Stimulated activated CD4-positive, alpha-beta T cell treated with anti-CD3 and anti-CD28 coated beads, Interleukin-15, amount 100 ng/mL, for 1 hour (primary cell): ENCODE results near the gene HTR4.
"Not testable (repeated sequence)": the region's sequence is repeated elsewhere in the genome, so short reads cannot be mapped to it uniquely, and the experiment has no call there.

Source experiments
- DNase-seq, 2 donors: peaks; one replicate each; pipeline ENCODE4 v3.0.0-alpha.2; 2020; ENCODE audit warnings: low read depth in 1 of 2, low spot score in 1 of 2

Gene HTR4, protein sequence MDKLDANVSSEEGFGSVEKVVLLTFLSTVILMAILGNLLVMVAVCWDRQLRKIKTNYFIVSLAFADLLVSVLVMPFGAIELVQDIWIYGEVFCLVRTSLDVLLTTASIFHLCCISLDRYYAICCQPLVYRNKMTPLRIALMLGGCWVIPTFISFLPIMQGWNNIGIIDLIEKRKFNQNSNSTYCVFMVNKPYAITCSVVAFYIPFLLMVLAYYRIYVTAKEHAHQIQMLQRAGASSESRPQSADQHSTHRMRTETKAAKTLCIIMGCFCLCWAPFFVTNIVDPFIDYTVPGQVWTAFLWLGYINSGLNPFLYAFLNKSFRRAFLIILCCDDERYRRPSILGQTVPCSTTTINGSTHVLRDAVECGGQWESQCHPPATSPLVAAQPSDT

DNA sequence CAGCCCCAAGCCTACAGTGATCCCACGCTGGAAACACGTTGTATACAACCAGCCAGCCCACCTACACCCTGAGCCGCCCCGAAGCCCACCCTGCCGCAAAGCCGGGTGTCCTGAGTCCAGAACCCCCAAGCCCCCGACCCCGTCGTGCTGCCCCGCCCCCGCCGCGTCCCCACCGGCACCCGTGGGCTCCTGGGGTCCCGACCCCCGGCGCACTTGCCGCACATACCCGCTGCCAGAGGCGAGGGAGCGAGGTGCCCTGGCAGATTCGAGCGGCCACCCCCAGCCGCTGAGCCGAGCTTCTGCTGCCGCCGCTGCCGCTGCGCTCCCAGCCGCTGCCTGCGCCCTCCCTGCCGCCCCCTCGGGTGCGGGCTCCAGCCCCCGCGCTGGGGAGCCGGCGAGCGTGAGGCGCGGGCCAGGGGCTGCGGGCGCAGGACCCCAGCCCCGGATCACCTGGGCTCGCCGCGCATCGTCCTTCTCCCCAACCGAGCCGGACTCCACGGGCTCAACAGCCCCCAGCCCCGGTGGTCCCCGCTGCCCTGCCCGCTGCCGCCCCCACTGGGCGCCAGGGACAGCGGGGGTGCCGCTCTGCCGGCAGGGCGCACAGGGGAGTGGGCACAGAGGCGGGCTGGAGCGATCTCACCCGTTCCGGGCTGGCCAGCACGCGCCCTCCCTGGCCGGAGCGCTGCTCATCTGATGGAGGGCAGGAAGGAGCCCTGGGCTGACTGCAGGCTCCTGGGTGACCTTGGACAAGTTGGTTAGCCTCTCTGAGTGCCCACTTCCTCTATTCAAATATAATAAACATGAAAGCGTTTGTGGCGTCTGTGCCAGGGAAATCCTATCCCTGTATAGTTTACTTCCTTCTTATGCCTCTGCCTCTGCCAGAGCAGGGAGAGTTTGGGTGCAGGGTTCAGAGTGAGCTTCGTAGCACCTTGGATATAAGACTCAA lies at the start of gene HTR4:
HTR4 (minus strand) TSS at position 692 of the 946 bp plus-strand sequence. CDS start 17,513 bp downstream, outside the sequence.
- no peak for DNase-seq

DNA sequence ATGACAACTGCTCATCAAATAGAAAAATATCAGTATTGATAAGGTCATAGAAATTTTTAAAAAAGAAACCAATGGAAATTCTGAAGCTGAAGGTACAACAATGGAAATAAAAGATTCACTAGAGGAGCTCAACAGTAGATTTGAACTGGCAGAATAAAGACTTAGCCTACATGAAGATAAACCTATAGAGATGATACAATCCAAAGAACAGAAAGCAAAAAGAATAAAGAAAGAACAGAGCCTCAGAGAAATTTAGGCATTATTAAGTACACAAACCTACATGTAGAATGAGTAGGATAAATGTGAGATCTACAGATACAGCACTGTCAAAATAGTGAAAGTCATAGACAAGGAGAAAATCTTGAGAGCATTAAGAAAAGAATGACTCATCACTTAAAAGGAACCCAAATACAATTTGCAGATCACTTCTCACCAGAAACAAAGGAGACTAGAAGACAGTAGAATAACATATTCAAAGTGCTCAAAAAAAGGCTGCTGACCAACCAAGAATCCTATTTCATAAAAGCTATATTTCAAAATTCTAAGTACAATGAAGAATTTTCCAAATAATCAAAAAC lies 47.8 kb upstream of the HTR4 start:
- no peak for DNase-seq

DNA sequence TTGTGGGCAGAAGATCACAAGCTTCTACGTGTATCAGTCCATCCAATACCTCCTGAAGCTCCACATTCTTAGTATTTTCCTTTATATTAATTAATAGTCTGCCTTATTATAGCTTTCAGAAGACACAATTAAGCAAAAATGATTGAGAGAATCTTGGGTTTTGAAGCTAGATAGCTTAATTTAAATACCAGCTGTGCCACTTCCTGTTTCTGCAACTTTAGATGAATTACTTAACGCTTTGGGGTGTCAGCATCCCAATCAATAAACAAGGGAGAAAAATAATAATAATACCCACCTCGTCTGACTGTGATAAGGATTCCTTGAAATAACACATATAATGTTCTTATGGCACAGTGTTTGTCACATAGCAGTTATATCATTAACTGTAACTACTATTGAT lies 44.7 kb upstream of the HTR4 start:
- no peak for DNase-seq

DNA sequence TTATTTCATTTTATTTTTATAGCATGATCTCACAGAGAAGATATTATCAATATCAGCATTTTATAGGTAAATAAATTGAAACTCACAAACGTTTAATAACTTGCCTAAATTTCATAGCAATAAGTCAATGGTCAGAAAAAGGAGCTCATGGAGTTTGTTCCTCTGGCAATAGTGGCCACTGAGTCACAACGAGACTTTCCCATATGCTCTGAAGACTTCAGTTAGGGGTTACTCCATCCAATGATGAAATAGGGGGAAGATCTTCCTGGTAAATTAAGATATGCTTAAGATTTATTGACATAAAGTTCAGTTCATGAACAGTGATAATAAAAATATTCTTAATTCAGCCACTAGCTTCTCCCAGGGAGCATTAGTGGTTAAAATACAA lies 43.5 kb upstream of the HTR4 start:
- no peak for DNase-seq

DNA sequence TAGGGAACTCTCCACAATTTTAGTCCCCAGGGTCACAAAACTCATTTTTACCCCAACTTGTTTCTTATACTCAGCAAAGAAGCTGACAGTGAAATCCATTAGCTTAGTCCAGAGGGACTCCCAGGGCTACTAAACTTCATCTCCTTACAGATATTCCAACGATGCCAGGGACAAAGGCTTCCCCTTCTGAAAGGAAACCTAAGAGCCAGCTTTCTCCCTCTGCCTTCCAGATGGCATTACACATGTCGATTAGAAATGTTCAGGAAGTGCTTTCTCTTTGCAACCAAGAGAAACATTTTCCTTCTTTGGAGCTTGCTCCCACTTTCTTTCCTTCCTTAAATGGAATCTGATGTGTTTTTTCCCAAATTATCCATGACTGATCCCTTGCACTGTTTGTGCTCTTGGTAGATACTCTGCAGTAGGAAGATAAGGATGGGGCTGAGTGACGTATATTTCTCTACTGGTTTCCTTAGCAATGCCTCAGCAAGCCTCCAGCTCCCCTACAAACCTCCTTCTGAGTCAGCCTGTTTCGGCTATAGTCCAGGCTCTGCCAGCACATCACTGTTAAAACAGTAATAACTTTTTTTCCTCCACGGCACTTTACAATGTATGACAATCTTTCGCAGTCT lies 43.0 kb upstream of the HTR4 start:
- DNase-seq, result no peak

DNA sequence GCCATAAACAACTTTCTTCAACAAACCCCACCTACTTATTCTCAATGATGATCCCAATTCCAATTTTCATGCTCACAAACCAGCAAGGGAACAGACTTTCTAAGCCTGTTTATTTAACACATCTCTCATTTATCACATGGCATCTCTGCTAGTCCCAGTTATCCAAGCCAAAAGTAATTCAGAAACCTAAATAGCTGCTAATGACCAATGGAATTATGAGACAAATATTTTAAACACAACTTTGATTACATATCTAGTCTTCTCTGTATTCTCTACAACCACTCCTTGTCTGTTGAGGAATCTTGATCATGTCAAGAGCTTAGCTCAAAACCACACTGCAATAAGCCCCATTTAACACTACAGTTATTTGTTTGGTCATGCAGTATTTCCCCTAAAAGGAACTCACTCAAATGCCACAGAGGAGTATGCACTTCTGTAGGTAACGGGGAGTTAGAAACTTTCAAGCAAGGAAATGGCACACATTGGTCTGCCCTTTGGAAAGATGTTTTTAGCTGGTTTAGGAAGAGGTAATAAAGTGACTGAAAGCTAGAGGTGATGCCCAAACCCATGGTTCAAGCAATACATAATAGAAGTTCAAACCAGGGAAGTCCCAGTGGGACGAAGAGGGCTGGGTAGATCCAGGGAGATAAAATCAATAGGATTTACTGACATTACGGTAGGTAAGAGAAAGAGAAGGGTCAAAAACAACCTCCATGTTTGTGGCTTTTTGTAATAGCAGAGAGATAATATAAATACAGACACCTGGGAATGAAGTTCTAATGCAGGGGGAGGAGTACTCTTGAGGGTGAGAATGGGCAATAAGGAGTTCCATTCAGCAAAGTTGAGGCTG lies 42.1 kb upstream of the HTR4 start:
- no peak for DNase-seq

DNA sequence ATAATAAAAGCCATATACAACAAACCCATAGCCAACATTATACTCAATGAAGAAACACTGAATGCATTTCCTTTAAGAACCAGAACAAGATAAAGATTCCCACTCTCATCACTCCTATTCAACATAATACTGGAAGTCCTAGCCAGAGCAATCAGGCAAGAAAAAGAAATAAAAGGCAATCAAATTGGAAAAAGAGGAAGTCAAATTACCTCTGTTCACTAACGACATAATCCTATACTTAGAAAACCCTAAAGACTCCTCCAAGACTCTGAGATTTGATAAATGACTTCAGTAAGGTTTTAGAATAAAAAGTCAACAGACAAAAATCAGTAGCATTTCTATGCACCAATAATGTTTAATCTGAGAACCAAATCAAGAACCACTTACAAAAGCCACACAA lies 36.6 kb upstream of the HTR4 start:
- DNase-seq, result no peak

DNA sequence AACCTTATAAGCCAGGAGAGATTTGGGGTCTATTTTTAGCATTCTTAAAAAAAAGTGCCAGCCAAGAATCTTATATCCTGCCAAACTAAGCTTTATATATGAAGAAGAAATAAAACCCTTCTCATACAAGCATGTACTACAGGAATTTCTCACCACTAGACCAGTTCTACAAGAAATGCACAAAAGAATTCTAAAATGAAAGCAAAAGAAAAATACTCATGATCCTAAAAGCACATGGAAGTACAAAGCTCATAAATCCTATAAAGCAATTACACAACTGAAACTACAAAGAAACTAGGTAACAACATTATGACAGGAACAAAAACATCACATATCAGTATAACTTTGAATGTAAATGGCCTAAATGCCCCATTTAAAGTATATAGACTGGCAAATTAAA lies 34.5 kb upstream of the HTR4 start:
- DNase-seq, result no peak

DNA sequence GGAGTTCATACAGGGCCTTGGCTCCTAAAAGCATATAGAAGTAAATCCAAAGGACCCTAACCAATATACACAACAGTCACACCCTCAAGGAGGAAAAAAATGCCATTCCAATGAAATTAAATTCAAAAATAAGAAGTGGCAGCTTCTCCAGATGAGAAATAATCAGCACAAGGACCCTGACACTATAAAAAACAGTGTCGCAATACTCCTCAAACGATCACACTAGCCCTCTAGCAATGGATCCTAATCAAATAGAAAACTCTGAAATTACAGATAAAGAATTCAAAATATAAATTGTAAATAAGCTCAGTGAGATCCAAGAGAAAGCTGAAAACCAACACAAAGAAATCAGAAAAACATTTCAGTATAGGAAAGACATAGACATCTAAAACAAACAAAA lies 33.5 kb upstream of the HTR4 start:
- no peak for DNase-seq

DNA sequence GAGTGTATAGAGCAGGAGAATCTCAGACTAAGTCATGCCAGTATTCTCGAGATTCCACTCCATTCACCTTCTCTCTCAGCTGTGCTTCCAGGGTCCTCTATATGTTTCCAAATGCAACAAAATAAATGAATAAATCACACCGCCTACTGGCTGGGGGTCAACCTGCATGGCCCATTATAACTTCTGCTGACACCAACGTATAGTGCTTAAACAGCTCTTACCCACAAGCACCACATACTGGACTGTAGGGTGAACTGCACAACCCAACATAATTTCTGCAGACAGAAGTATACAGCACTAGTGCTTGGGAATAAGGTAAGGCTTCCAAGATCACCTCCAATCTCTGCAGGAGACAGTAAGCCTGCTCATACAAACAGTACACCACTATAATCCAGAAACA lies 33.1 kb upstream of the HTR4 start:
- DNase-seq, result no peak

DNA sequence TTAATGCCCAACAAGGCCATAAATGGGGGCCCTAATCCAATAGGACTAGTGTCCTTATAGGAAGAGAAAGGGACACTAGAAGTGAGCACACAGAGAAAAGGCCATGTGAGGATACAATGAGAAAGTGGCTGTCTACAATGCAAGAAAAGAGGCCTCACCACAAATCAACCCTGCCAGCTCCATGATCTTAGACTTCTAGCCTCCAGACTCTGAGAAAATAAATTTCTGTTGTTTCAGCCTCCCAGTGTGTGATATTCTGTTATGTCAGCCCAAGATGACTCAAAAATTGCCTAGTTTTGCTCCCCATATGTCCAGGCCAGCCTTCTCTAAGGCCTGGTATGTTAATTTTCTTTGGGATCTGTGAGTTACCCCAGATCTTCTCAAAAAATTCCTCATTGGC lies 32.3 kb upstream of the HTR4 start:
- no peak for DNase-seq

DNA sequence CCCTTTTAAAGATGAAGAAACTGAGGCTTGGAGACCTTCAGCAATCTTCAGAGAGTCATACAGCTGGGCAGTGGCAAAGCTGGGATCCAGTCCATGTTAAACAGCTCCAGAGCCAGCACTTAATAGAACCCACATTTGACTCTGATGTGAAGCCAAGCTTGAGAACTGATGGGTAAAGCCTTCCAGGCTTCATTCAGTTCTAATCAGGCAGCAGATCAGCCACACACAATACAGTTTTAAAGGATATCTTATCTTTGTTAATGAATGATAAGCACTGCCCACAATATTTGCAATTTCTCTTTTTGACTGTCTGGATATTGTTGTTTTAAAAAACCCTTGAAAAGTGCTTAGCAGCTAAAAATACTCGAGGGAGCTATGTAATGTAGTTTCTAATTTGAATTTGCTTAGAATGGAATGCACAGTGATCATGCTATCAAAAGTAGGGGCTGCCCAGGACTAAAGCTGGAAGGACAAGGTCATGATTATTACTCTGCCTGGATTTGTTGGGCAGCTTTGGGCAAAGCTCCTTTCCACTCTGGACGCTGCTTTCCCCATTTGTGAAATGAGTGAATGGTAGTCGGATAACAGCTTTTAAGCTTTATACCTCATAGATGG lies 31.3 kb upstream of the HTR4 start:
- DNase-seq, result no peak

DNA sequence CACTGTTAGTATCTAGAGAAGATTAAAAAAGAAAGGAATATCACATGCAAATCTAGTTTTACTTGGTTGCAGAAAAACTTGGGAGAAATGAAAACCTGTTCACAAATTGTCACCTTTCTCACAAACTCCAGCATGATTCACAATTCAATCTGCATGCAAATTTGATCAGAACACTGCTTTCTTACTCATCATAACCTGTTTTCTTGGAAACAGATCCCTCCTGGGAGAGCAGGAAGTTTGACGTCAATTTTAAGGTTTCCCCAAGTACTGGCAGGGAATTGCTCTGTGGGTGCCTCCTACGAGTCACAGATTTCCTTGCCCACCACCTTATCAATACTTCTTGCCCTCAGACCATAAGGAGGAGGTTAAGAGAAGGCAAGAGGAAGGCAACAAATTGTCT lies 30.2 kb upstream of the HTR4 start:
- DNase-seq, result no peak

DNA sequence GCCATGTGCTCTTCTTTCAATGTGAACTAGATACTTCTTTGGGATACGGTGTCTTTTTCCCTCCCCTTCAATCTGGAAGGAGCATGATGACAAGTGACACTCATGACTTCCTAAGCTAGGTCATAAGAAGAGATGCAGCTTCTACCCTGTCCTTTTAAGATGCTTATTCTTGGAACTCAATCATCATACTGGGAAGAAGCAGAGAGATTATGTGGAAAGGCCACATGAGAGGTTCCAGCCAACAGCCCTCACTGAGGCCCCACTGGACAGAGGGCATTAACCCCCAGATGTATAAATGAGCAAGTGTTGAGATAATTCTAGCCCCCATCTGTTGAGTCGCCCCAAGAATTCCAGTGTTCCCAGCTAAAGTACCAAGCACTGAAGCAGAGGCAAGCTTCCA lies 29.3 kb upstream of the HTR4 start:
- no peak for DNase-seq

DNA sequence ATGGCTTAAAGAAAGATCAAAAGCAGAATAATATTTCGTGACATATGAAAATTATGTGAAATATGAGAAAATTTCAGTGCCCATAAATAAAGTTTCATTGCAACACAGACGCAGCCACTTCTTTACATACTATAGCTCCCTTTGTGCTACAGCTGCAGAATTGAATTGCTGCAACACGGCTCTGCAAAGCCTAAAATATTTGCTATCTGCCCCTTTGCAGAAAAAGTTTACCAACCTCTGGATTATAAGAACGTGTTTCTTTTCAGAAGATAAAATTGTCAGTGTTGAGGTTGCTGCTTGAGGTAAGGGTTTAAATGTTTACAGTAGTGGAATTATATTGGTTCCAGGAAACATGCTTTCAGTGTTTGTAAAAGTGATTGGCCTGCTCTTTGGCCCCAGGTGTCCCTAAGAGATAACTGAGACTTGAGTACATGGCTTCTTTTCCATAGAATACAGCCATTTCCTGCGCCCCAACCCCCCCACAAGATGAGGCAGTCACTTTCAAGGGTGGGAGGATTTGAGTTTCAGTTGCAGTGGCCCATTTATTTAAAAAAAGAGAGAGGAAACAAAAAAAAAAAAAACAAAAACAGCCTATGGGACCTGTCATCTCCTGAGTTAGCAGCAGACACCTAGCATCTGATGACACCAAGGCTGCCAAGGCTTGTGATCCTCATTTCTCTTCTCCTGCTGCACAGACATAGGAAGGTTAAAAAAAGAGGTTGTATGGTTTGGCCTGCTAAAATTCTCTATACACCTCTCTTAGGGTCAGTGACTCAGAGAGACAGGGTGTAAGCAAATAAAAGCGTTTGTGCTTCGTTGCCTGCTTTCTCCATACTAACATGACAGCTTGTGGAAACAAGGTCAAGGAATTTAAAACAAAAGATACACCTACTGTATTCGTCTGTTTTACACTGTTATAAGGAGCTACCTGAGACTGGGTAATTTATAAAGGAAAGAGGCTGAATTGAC lies 28.0 kb upstream of the HTR4 start:
- DNase-seq, result no peak

DNA sequence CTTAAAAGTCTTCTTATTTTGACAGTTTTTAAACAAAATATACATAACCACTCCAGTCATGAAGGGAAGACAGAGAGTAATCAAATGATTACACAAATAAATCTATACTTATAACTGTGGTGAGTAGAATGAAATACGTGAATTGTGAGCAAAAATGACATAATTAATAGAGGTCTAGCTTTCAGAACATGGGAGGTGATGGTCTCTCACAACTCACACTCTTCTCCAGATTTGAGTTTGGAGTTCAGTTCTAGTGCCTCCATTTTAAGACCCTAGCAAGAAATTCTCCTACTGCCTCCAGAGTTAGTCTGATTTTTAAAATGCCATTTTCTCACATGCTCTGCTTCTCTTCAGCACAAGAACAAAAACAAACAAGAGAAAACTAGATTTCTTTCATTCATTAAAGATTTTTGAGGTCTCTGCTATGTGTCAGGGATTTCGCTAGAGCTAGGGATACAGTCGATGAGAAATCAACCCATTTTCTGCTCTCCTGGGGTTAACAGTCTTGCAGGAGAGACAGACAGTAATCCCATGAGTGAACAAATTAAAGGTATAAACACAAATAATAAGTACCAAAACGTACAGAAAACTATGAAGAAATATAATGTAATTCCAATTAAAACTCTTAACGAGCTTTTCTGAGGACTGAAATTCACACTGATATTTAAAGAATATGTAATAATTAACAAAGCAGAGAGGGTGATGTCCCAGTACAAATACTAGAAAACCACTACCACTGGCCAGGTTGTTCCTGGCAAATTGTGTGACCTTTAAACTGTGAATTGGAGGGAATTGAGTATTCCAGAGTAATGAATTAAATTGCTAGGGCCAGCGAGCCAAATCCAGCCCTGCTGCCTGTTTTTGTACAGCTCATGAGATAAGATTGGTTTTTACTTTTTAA lies 27.1 kb upstream of the HTR4 start:
- DNase-seq, result no peak

DNA sequence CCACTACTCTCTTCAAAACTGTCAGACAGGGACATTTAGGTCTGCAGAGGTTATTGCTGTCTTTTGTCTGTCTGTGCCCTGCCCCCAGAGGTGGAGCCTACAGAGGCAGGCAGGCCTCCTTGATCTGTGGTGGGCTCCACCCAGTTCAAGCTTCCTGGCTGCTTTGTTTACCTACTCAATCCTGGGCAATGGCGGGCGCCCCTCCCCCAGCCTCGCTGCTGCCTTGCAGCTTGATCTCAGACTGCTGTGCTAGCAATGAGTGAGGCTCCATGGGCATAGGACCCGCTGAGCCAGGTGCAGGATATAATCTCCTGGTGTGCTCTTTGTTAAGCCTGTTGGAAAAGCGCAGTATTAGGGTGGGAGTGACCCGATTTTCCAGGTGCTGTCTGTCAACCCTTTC lies 19.4 kb upstream of the HTR4 start:
- not testable (repeated sequence) for DNase-seq

DNA sequence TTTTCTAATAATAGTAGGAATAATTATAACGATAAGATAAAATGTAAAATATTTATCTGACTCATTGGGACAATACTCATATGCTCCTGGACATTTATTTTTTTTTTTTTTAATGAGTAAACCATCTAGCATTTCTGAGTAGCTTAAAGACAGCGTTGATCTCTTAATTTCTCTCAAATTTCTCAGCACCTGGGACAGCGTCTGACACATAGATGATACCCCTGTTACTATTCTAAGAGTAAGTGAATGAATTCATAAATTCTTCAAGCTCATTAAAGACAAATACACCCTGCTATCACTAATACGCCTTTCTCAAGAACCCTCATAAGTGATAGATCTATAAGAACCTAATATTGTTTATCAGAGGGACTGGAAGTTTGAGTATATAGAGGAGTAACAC lies 12.0 kb upstream of the HTR4 start:
- DNase-seq, result no peak
